Femur (tissue), 1 donor: ENCODE results near the gene SLC36A4.
A peak's percentile ranks its signal among the peaks of the same experiment; 100 is the strongest.
"Not testable (repeated sequence)": the region's sequence is repeated elsewhere in the genome, so short reads cannot be mapped to it uniquely, and the experiment has no call there.

ENCODE experiments used
- DNase-seq: peaks from one replicate; pipeline ENCODE4 v3.0.0-alpha.2; 2017

The SLC36A4 gene

GRCh38 chr11:93193731-93194130 lies 4.1 kb downstream of the SLC36A4 start:
- DNase-seq, result no peak

GRCh38 chr11:93192163-93192562 lies 5.6 kb downstream of the SLC36A4 start:
- DNase-seq, result no peak

DNA sequence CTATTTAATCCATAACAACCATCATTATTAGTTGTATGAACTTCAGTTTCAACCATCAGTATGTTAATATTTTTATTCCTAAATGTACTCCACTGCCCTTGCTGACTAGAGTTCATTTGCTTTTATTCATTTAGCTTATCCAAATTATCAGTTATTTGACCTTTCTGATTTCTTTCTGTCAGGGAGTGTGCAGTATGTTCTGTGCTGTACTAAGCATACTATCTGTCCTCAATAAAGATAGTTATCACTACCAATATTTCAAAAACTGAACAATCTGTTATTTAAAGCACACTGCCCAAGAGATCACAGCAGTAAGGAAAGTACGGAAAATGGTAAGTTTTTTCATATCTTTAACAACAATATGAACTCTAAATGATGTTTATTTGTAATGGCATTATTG lies 8.3 kb downstream of the SLC36A4 start:
- no peak for DNase-seq

DNA sequence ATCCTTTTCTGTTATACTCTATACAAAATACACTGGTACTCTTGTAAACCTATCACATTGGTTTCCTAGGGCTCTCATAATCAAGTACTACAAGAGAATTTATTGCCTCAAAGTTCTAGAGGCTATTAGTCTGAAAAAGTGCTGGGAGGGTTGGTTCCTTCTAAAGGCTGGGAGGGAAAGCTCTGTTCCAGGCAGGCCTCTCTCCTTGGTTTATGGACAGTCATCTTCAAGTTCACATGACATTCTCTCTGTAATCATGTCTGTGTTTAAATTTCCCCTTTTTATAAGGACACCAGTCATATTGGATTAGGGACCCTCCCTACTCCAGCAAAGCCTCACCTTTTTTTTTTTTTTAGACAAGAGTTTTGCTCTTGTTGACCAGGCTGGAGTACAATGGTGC lies 9.1 kb downstream of the SLC36A4 start:
- no peak for DNase-seq

DNA sequence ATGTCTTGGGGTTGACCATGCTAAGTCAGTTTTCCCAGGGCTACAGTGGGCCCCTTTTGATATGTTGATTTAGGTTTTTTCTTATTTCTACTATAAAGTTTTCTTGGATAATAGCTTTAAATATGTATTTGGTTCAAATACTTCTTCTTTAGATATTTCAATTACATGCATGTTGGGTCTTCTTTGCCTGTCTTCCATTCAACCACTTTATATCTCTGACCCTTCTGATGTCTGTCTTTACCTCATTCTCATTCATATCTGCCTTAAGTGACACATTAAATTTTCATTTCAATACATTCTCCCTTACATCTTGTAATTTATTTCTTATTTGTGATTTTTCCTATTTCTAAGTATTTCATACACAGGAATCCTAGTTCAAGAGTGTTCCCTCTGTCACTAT lies 10.5 kb downstream of the SLC36A4 start:
- no peak for DNase-seq

DNA sequence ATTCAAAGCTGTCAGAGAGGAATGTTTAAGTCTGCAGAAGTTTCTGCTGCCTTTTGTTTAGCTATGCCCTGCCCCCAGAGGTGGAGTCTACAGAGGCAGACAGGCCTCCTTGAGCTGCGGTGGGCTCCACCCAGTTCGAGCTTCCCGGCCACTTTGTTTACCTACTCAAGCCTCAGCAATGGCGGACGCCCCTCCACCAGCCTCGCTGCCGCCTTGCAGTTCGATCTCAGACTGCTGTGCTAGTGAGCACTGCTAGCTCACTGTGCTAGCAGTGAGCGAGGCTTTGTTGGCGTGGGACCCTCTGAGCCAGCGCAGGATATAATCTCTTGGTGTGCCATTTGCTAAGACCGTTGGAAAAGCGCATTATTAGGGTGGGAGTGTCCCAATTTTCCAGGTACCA lies 19.9 kb downstream of the SLC36A4 start:
- not testable (repeated sequence) for DNase-seq

GRCh38 chr11:93169950-93170561 lies 27.7 kb downstream of the SLC36A4 start:
- DNase-seq, result no peak

DNA sequence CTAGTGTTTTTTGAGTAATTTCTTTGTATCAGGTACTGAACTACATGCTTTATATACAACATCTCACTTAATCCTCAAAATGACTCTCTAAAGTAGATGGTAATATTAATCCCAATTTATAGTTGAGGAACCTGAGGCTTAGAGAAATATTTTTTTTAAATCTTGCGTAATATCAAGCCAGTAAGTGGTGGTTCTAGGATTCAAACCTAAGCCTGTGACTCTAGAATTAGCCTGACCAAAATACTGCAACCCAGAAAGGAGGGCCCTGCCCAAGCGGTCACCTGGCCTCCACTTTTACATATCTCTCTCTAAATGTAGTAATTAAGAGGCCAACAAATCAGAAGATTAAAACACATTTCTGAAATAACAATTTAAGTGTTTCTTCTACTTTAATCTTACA lies 28.6 kb downstream of the SLC36A4 start:
- DNase-seq, result no peak

- DNase-seq, result no peak
These were observed 30.9 kb downstream of the SLC36A4 start for GRCh38 chr11:93166862-93167261.

DNA sequence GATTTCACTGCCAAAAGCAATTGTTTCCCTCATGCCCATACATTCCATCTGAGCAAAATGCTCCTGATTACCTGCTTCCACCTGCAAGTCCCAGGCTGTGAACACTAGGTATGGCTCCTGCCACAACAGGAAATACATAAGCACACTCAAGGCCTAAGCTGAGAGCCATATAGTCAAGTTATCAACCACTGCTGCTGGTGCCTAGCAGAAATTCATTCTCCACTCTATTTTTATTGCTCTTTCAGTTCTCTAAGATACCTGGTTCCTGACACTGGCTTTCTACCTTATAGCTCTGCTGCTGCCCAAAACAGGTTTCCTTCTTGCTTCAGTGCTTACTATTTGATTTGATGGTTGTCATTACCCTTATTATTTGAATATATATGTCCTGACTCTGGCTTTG lies 31.6 kb downstream of the SLC36A4 start:
- DNase-seq, result no peak

DNA sequence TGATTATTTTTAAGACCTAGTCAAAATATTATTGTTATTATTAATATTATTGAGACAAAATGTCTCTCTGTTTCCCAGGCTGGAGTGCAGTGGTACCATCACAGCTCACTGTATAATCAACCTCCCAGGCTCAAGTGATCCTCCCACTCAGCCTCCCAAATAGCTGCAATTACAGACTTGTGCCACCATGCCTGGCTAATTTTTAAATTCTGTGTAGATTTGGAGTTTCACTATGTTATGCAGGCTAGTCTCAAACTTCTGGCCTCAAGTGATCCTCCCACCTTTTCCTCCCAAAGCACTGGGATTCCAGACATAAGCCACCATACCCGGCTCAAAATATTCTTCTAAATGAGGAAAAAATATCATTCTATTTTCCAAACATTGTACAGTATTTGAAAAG lies 37.0 kb downstream of the SLC36A4 start:
- no peak for DNase-seq

DNA sequence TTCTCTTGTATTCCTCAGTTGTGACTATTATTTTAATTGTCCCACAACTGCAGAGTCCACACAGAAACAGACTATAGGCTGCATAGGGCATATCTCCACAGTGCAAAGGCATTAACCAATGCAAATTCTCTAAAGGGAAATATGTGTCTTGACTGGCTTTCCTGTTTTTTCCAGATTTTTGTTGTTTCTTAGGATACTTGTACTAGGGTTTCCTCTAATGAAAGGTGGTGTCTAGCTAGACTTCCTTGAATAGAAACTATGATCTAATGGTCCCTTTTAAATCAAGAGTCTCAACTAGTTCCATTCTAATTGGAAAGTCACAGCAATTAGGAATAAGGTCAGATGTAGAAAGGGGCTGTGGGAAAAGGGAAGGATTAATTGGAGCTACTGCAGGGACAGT lies 37.6 kb downstream of the SLC36A4 start:
- no peak for DNase-seq

GRCh38 chr11:93159721-93160120 lies 38.1 kb downstream of the SLC36A4 start:
- no peak for DNase-seq

GRCh38 chr11:93155738-93156137 lies 42.1 kb downstream of the SLC36A4 start:
- no peak for DNase-seq

GRCh38 chr11:93145390-93145915 lies 52.3 kb downstream of the SLC36A4 start:
- DNase-seq, result no peak

DNA sequence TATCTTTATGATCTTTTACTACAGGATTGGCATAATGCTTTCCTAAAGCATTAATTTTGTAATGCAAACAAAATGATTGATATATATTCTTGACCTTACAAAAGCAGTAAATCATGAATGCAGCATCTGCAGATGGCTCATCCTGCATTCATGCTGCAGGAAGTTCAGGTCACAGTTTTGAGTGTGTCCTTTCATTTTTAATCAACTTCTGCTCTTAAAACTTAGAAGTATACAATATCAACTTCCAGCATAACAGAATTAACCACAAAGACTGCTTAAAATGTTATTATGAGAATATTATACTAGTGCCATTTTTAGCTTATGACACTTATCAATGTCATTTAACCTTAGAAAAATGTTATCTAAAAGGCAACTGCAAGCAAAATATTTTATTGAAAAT lies 54.0 kb downstream of the SLC36A4 start:
- no peak for DNase-seq

GRCh38 chr11:93143186-93143585 lies 54.6 kb downstream of the SLC36A4 start:
- DNase-seq, result no peak

- DNase-seq, result no peak
These were observed 64.2 kb downstream of the SLC36A4 start for GRCh38 chr11:93133488-93134109.

DNA sequence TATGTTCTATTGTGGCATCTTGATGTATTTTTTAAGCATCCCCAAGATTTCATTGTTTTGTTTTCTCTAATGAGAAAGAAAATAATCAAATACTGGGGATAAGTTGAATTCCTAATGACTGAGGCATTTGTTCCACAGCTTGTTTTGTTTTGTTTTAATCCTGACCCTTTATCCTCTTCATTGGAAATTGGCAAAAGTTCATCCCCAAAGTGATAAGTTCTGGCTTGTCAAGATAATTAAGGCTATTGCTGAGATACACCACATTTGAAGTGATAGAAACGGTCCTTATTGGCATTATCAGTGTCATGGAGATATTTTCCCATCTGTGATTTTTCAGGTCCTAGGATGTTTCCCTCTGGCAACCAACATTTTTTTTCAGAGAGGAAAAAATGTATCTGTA lies 65.0 kb downstream of the SLC36A4 start:
- DNase-seq, result no peak

DNA sequence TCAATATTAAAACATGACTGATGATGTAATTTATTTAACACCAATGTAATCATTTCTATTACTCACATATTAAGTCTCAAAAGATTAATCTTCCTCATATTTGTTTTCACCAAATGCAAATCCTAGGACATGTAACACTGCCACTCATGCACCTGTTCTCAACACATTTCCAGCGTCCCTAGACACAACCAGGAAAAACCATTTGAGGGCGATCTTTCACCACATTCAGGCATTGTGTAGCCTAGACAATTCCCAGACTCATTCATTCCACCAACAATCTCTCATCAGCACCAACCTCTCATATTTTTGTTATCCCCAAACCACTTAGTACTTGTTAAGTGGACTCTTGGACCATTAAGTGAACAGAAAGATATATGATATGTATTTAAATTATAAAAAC lies 66.1 kb downstream of the SLC36A4 start:
- DNase-seq, result no peak

GRCh38 chr11:93128574-93128973 lies 69.2 kb downstream of the SLC36A4 start:
- DNase-seq, result no peak

DNA sequence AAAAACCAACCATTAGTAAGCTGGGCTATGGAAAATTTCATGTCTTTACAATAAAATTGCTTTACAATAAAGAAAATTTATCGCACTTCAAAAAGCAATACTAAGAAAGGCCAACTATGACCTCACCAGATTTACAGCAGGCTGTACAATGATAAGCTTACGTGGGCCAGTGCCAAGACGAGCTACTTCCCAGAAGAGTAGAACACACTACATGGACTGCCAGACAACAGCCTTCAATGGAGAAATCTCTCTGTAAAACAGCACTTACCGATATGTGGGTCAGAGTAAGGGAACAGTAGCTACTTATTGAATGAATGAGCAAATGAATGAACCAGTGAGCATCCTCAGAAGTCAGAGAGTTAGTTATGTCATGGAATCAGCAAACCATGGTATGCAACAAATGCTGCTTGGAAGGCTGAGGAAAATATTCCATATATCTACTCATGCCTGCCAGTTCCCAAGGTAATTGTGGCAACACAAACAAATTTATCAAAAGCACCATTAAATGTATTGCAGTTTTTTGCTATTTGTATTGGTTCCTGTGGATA lies 74.4 kb downstream of the SLC36A4 start:
- peak; percentile 38 for DNase-seq

DNA sequence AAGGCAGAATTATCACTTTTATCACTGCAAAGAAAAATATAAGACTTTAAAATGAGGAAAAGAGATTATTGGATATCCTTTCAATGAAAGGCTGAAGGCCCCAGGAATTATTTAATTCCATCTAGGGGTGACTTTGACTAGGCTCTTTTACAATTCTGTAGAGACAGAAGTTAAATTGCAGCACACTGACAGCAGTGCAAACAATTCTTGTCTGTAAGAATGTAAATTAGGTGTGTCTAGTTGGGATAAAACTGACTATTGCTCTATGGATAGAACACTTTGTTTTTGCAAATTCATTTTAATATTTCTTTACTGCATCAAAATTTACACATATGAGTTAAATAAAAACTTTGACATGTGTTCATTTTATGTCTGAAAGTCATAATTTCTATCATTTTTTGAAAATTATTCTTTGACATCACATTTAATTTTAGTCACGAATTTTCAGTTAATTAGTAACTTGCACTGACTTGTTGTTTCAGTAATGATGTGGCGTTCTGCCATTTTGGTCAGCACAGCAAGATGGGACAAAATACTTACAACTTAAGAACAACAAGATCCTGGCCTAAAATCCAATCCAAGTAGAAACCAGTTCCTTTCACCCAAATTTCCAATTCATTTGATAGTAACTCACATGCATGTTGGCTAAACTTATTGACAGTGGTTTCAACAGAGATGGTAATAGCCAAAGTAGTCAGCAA lies 75.1 kb downstream of the SLC36A4 start:
- no peak for DNase-seq

DNA sequence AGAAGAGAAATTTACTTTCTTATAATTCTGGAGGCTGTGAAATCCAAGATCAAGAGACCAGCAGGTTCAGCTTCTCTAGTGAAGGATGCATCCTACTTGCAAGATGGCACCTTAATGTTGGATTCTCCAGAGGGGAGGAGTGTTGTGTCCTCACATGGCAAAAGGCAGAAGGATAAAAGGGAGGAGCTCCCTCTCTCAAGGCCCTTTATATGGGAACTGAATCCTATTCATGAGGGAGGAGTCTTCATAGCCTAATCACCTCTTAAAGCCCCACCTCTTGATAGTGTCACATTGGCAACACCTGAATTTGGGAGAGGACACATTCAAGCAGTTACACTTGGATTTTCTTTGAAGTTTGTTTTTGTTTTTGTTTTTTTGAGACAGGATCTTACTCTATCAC lies 79.5 kb downstream of the SLC36A4 start:
- DNase-seq, result no peak
